Mucosa of descending colon (tissue), 3 donors: ENCODE data around the gene ADAMTS17. TPM values are rescaled to one million over a fixed set of nuclear protein-coding genes. Genes with fewer than 3 reads are reported as not detected.

Experiments
- ATAC-seq: fragments of 200-7000 bp; cut with Tn5 transposase; one replicate; pipeline ENCODE4 v1.9.1; 2020; ENCODE audit warnings: mild to moderate bottlenecking, moderate library complexity
- DNase-seq, 3 donors: peaks; one replicate each; pipeline ENCODE4 v3.0.0-alpha.2; 2020
- H3K36me3 ChIP-seq: fragments of 200-600 bp; one replicate; pipeline ENCODE4 v1.8.0; 2021; ENCODE audit warnings: low read depth, mild to moderate bottlenecking
- H3K4me1 ChIP-seq: fragments of 200-600 bp; one replicate; pipeline ENCODE4 v1.8.0; 2021; ENCODE audit warnings: low read depth, mild to moderate bottlenecking
- H3K4me3 ChIP-seq: fragments of 200-600 bp; one replicate; pipeline ENCODE4 v1.8.0; 2021; ENCODE audit warnings: mild to moderate bottlenecking
- H3K9me3 ChIP-seq: fragments of 200-600 bp; one replicate; pipeline ENCODE4 v1.8.0; 2021; ENCODE audit warnings: mild to moderate bottlenecking
- CTCF ChIP-seq: fragments of 200-600 bp; IDR thresholded peaks from one replicate; pipeline ENCODE4 v1.8.0; 2022; ENCODE audit warnings: antibody characterized with exemption, mild to moderate bottlenecking
- intact Hi-C, 2 donors: fragments of 100-400 bp; cut with DNase I in 1 of 2; cut with micrococcal nuclease in 1 of 2; formaldehyde crosslinking; loops; one replicate each; pipeline versions ENCODE4 v1.11.0 to v1.11.1; 2022; cut with DNase I, micrococcal nuclease
- total RNA-seq, 3 donors: library from RNA; stranded (reverse); fragmentation: NEBNext Ultra II Directional in 2 of 3; extraction: Animal tissue kit (Norgen Biotek cat#: 25700) in 2 of 3; gene quantifications; one replicate each; pipeline versions ENCODE4 v1.2.1 to v1.2.4, GENCODE V29; 2021 to 2023
- donor health status: DM: no; HTN: no; CAD: no; lungs with moderate emphysema.
- donor health status: DM: no; HTN: no; CAD: no.
- donor health status: DM: no; HTN: yes; CAD: no.

Gene ADAMTS17
- total RNA-seq, 3 donors from 2014 or later, result 5.2 to 13.8 (median 6.3) TPM

- H3K36me3 ChIP-seq, result no peaks in the 10 kb centered on the region
- no peak overlapping the region for H3K4me3 ChIP-seq
- no peaks in the 10 kb centered on the region for H3K9me3 ChIP-seq
- intact Hi-C loops, result no loop called here
- TF ChIP-seq CTCF, result no peak
- H3K4me1 ChIP-seq, result no peaks in the 10 kb centered on the region
- ATAC-seq (no peak), DNase-seq (no peak)
Measured at GRCh38 chr15:99987701-99988100, 354.1 kb downstream of the ADAMTS17 start.

- no peak overlapping the region for H3K4me3 ChIP-seq
- intact Hi-C loops, result no loop called here
- no peaks in the 10 kb centered on the region for H3K36me3 ChIP-seq
- H3K9me3 ChIP-seq, result no peaks in the 10 kb centered on the region
- DNase-seq (no peak), ATAC-seq (no peak)
- H3K4me1 ChIP-seq, result no peaks in the 10 kb centered on the region
- TF ChIP-seq CTCF, result no peak
Measured at GRCh38 chr15:99987119-99987506, 354.7 kb downstream of the ADAMTS17 start.

DNA sequence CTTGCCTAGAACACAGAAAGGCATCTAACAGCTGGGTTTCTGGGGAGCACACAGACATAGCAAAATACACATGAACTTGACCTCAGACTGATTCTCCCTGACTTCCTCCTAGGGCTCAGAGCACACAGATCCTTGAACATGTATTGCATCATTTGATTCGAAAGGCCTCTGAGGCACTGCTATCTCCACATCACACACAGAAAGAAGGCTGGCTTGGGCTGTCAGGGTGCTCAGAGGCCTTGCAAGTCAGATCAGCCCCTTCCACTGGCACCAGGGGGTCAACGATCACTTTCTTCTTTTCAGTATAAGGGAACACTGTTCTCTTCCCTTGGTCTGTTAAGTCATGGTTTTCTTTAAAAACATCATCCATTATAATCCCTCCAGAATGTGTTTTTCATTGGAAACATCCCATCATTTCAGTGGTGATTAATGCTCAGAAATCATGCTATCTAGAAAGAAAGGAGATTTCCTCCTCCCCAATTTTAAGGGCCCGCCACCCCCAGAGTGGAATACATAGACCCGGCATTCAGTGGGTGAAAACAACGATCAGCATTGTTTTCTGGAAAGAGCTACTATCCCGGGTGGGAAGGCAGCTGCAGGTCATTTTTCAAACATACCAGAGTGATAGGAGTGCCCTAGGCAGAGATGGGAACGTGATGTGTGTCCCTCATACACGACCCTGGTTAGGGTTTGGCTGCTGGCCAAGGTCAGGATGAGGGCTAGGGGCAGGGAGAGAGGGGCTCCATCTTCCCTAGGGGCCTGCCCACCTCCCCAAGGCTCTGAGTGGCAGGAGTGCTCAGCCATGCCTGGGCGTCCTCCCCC lies 355.3 kb downstream of the ADAMTS17 start:
- TF ChIP-seq CTCF, result no peak
- ATAC-seq (no peak), DNase-seq (no peak)
- Histone ChIP-seq H3K4me1 (no peaks in the 10 kb centered on the region), H3K9me3 (no peaks in the 10 kb centered on the region), H3K36me3 (no peaks in the 10 kb centered on the region), H3K4me3 (no peak overlapping the region)
- intact Hi-C loops, result no loop called here

DNA sequence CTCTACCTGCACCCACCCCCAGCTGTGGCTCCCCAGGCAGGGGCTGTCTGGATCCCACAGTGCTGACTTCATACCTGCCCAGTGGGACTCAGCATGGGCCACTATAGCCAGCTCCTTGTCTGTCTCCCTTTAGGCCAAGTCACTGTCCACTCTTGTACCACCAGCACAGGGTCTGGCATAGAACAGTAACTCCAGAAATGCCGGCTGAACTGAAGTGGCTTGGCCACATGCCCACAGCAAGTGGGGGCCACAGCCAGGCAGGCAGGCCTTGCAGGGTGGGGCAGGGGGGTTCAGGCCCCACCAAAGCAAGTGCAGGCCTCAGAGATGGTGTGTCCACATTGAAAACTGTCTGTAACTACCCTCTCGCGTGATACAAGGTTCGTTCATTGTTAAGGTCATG lies 355.9 kb downstream of the ADAMTS17 start:
- DNase-seq (no peak), ATAC-seq (no peak)
- Histone ChIP-seq H3K9me3 (no peaks in the 10 kb centered on the region), H3K4me3 (no peak overlapping the region), H3K4me1 (no peaks in the 10 kb centered on the region), H3K36me3 (no peaks in the 10 kb centered on the region)
- intact Hi-C loops, result no loop called here
- no peak for TF ChIP-seq CTCF

GRCh38 chr15:99984491-99985243 lies 357.1 kb downstream of the ADAMTS17 start:
- no peaks in the 10 kb centered on the region for H3K36me3 ChIP-seq
- no peak overlapping the region for H3K4me3 ChIP-seq
- no peaks in the 10 kb centered on the region for H3K4me1 ChIP-seq
- intact Hi-C loops, result no loop called here
- no peaks in the 10 kb centered on the region for H3K9me3 ChIP-seq
- DNase-seq, result no peak
- TF ChIP-seq CTCF, result no peak
- no peak for ATAC-seq
